Subcutaneous abdominal adipose tissue (tissue), 5 donors: ENCODE data around the gene ENDOV.
"Not testable (repeated sequence)": the region's sequence is repeated elsewhere in the genome, so short reads cannot be mapped to it uniquely, and the experiment has no call there.

ENCODE experiments used
- H3K27ac ChIP-seq: one replicate; pipeline ENCODE4 v1.7.0; 2013; ENCODE audit warnings: low read depth, mild to moderate bottlenecking, inconsistent platforms, low read length, moderate library complexity
- H3K27me3 ChIP-seq, 5 donors: one replicate each; pipeline ENCODE4 v1.7.0; 2013; ENCODE audit warnings: low read length in 5 of 5, inconsistent platforms in 1 of 5; ENCODE audit not compliant: control insufficient read depth in 5 of 5, insufficient read depth in 4 of 5
- H3K36me3 ChIP-seq, 5 donors: one replicate each; pipeline ENCODE4 v1.7.0; 2013; ENCODE audit warnings: low read length in 5 of 5; ENCODE audit not compliant: control insufficient read depth in 5 of 5, insufficient read depth in 5 of 5
- H3K4me1 ChIP-seq, 5 donors: one replicate each; pipeline ENCODE4 v1.7.0; 2013; ENCODE audit warnings: low read length in 5 of 5, mild to moderate bottlenecking in 3 of 5, moderate library complexity in 1 of 5; ENCODE audit not compliant: control insufficient read depth in 5 of 5, insufficient read depth in 5 of 5
- H3K4me3 ChIP-seq, 5 donors: one replicate each; pipeline ENCODE4 v1.7.0; 2013; ENCODE audit warnings: low read length in 5 of 5, low read depth in 1 of 5
- H3K9ac ChIP-seq, 5 donors: one replicate each; pipeline ENCODE4 v1.7.0; 2013; ENCODE audit warnings: low read length in 5 of 5, mild to moderate bottlenecking in 4 of 5, moderate library complexity in 3 of 5
- H3K9me3 ChIP-seq, 5 donors: one replicate each; pipeline ENCODE4 v1.7.0; 2013; ENCODE audit warnings: low read length in 5 of 5; ENCODE audit not compliant: control insufficient read depth in 5 of 5
- donor health status: healthy.
- donor health status: healthy.
- donor health status: healthy.
- donor health status: healthy.
- donor health status: healthy.

ENDOV gene

DNA sequence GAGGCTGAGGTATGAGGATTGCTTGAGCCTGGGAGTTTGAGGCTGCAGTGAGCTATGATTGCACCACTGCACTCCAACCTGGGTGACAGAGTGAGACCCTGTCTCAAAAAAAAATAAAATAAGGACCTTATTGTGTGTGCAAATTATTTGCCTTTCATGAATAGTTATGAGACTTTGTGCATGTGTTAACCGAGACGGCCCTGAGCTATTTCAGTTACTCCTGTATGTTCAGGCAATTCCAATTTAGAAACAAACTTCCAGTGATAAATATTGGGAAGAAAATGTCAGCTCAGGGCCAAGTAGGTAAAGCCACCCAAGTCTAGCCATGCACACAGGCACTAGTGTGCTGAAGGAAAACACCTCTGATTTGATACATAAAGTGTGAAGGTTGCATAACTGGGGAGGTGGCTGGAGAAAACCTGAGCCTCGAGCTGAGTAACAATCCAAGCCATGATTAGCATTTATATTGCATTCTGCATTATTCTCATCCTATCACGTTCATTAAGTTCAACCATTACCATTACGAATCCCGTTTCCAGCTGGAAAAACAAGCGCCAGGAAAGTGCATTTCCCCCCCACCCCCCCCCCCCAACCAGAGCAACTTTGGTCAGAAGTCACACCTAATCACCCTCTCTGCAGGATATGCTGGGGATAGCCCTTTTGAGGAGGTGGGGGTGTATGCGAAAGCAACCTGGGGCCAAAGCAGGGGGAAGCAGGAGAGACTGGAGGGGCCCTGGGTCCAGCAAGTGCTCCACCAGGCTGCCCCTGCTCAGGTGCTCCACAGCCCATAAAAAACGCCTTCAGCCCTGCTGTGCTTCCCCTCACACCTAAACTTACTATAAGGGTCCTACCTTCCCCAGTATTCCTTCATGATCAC lies 18.6 kb upstream of the ENDOV start:
- Histone ChIP-seq H3K9me3 (no peaks in the 10 kb centered on the region), H3K27ac (no peak overlapping the region), H3K27me3 (no peaks in the 10 kb centered on the region), H3K36me3 (peaks cover 0 to 44% (median 37%) of the 10 kb centered on the region in 5 donors), H3K4me1 (peaks cover 0 to 16% (median 12%) of the 10 kb centered on the region in 5 donors), H3K9ac (no peak overlapping the region), H3K4me3 (no peak overlapping the region)

DNA sequence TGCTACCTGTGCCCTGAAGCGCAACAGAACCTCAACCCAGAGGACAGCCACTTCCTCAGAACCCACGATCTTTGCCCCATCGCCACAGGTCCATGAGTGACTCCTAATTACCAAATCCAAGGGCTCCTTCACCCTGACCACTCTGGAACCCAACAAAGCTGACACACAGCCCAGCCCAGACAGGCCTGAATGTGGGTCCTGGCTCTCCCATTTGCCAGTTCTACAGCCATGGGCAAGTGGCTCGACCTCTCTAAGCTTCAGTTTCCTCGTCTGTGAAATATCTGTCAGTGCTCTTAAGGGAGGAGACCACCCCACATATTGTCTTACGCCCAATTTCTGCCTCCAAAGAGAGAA lies 18.0 kb upstream of the ENDOV start:
- no peaks in the 10 kb centered on the region for H3K27me3 ChIP-seq
- no peaks in the 10 kb centered on the region for H3K9me3 ChIP-seq
- no peak overlapping the region for H3K27ac ChIP-seq
- H3K4me3 ChIP-seq, result no peak overlapping the region
- H3K4me1 ChIP-seq, result peaks cover 0 to 17% (median 12%) of the 10 kb centered on the region in 5 donors
- peaks cover 0 to 38% (median 33%) of the 10 kb centered on the region in 5 donors for H3K36me3 ChIP-seq
- no peak overlapping the region for H3K9ac ChIP-seq

DNA sequence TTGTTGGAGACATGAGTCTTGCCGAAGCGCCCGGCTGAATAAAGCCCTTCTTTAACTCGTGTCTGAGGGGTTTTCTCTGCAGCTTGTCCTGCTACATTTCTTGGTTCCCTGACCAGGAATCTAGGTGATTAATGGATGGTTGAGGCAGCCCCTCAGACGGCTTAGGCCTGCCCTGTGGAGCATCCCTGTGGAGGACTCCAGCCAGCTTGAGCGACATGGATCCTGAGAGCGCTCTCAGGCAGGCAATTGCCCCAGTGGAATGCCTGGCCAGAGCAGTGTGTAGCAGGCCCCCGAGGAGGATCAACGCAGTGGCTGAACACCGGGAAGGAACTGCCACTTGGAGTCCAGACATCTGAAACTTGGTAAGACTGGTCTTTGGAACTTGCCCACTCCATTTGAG lies 17.3 kb upstream of the ENDOV start:
- Histone ChIP-seq H3K4me1 (peaks cover 0 to 17% (median 12%) of the 10 kb centered on the region in 5 donors), H3K36me3 (peaks cover 0 to 33% (median 29%) of the 10 kb centered on the region in 5 donors), H3K9me3 (no peaks in the 10 kb centered on the region), H3K27ac (no peak overlapping the region), H3K4me3 (no peak overlapping the region), H3K9ac (no peak overlapping the region), H3K27me3 (no peaks in the 10 kb centered on the region)

DNA sequence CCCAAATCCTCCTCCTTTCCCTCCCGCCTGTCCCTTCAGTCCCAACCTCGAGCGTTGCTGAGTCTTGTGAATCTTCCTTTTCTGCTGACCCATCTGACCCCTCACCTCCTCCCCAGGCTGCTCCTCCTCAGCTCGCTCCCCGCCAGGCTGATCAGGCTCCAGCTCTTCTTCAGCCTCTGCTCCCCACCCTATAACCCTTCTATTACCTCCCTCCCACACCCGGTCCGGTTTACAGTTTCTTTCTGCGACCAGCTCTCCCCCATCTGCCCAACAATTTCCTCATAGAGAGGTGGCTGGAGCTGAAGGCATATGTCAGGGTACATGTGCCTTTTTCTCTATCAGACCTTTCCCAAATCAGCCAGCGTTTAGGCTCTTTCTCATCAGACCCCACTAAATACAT lies 13.9 kb upstream of the ENDOV start:
- not testable (repeated sequence) for H3K27ac ChIP-seq, H3K36me3 ChIP-seq, H3K9me3 ChIP-seq, H3K4me1 ChIP-seq, H3K27me3 ChIP-seq
- H3K4me3 ChIP-seq, result peak overlapping the region in 1 of 5 donors; percentile 15
- peak overlapping the region in 1 of 5 donors; percentile 10 for H3K9ac ChIP-seq

DNA sequence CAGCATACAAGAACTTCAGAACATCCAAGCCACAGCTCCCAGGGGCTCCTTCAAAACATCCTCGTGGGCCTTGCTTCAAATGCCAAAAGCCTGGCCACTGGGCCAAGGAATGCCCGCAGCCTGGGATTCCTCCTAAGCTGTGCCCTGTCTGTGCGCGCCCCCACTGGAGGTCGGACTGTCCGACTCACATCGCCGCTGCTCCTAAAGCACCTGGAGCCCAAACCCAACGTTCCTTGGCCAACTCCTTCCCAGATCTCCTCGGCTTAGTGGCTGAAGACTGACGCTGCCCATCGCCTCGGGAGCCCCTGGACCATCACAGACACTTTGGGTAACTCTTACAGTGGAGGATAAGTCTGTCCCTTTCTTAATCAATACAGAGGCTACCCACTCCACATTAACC lies 12.9 kb upstream of the ENDOV start:
- not testable (repeated sequence) for H3K36me3 ChIP-seq, H3K27me3 ChIP-seq, H3K4me1 ChIP-seq, H3K9me3 ChIP-seq, H3K27ac ChIP-seq, H3K9ac ChIP-seq, H3K4me3 ChIP-seq

DNA sequence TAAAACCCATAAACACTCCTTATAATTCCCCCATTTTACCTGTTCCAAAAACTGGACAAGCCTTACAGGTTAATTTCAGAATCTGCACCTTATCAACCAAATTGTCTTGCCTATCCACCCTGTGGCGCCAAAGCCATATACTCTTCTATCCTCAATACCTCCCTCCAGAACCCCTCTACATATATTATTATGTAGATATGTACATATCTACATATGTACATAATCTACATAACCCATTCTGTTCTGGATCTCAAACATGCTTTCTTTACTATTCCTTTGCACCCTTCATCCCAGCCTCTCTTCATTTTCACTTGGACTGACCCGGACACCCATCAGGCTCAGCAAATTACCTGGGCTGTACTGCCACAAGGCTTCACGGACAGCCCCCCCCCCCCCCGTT lies 12.0 kb upstream of the ENDOV start:
- Histone ChIP-seq H3K4me3 (no peak overlapping the region), H3K27ac (no peak overlapping the region), H3K27me3 (no peaks in the 10 kb centered on the region), H3K9ac (no peak overlapping the region), H3K36me3 (no peaks in the 10 kb centered on the region), H3K4me1 (peaks cover 0 to 8% (median 0%) of the 10 kb centered on the region in 5 donors), H3K9me3 (no peaks in the 10 kb centered on the region)

DNA sequence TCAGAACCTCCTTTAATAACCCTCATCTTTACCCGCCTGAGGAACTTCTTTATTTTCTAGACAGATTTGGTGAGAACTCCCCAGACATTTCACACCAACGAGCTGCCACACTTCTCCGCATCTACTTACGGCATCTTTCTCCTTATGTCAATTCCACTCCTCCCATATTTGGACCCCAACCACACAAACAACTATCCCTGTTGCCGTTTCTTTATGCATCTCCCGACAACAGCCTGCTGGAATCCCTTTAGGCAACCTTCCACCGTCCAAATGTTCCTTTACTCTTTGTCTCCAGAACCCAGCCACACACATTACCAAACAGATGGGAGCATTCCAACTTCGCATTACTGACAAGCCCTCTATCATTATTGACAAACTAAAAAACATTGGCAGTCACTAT lies 8.8 kb upstream of the ENDOV start:
- no peak overlapping the region for H3K27ac ChIP-seq
- H3K4me3 ChIP-seq, result no peak overlapping the region
- no peak overlapping the region for H3K9ac ChIP-seq
- H3K4me1 ChIP-seq, result peaks cover 0 to 3% (median 0%) of the 10 kb centered on the region in 5 donors
- H3K36me3 ChIP-seq, result no peaks in the 10 kb centered on the region
- H3K9me3 ChIP-seq, result no peaks in the 10 kb centered on the region
- H3K27me3 ChIP-seq, result no peaks in the 10 kb centered on the region

DNA sequence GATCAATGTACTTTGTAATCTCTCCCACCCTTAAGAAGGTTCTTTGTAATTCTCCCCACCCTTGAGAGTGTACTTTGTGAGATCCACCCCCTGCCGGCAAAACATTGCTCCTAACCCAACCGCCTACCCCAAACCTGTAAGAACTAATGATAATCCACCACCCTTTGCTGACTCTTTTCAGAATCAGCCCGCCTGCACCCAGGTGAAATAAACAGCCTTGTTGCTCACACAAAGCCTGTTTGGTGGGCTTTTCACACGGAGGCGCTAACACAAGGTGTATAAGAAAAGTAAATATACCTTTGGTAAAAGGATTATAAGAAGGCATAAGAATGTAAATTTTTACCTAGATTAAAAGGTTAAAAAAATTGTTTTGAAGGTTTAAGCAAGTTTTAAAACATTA lies 7.0 kb upstream of the ENDOV start:
- not testable (repeated sequence) for H3K4me3 ChIP-seq, H3K27me3 ChIP-seq, H3K9me3 ChIP-seq, H3K4me1 ChIP-seq, H3K9ac ChIP-seq, H3K36me3 ChIP-seq, H3K27ac ChIP-seq

DNA sequence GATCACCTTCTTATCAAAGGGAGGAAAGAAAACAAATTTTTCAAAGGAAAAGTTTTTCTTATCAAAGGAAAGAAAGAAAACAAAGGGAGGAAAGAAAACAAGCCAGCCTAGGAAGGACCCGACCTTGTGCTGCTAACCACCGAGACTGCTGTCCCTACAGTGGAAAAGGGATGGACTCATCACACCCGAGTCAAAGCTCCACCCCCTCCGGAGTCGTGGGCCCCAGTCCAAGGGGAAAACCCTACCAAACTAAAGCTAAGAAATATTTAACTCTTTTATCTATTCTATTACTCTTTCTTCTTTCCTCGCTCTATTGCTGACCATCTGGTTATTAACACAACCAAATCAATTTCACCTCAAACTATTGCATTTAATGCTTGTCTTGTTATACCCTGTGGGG lies 6.1 kb upstream of the ENDOV start:
- Histone ChIP-seq H3K9me3 (no peaks in the 10 kb centered on the region), H3K4me1 (peaks cover 0 to 3% (median 2%) of the 10 kb centered on the region in 5 donors), H3K36me3 (no peaks in the 10 kb centered on the region), H3K27me3 (no peaks in the 10 kb centered on the region), H3K9ac (no peak overlapping the region), H3K4me3 (no peak overlapping the region), H3K27ac (no peak overlapping the region)

DNA sequence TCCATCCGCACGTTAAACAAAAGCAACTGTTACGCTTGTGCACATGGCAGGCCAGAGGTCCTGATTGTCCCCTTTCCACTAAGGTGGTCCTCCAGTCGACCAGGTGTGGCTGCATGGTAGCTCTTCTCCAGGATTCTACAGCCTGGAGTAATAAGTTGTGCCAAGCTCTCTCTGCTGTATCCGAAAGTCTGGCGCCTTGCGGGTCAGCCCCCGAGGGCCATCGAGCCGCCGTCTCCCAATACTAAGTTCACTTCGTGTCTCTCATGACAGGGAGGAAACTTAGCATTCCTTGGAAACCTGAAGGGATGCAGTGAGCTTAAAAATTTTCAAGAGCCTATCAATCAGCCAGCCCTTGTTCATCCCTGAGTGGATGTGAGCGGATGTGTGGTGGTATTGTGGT lies 5.3 kb upstream of the ENDOV start:
- no peaks in the 10 kb centered on the region for H3K27me3 ChIP-seq
- H3K4me3 ChIP-seq, result no peak overlapping the region

More for the DNA sequence above, 5.3 kb upstream of the ENDOV start:
- no peaks in the 10 kb centered on the region for H3K9me3 ChIP-seq
- H3K36me3 ChIP-seq, result no peaks in the 10 kb centered on the region
- no peak overlapping the region for H3K9ac ChIP-seq
- no peak overlapping the region for H3K27ac ChIP-seq
- H3K4me1 ChIP-seq, result peaks cover 0 to 10% (median 10%) of the 10 kb centered on the region in 5 donors
